EH (cell line): Measurements from ENCODE around the gene RILPL2.
"Not testable (repeated sequence)": the region's sequence is repeated elsewhere in the genome, so short reads cannot be mapped to it uniquely, and the experiment has no call there.

Source experiments
- DNase-seq: peaks from one replicate; pipeline ENCODE4 v3.0.0-alpha.2; 2015; ENCODE audit warnings: low read depth

RILPL2 gene, protein sequence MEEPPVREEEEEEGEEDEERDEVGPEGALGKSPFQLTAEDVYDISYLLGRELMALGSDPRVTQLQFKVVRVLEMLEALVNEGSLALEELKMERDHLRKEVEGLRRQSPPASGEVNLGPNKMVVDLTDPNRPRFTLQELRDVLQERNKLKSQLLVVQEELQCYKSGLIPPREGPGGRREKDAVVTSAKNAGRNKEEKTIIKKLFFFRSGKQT

DNA sequence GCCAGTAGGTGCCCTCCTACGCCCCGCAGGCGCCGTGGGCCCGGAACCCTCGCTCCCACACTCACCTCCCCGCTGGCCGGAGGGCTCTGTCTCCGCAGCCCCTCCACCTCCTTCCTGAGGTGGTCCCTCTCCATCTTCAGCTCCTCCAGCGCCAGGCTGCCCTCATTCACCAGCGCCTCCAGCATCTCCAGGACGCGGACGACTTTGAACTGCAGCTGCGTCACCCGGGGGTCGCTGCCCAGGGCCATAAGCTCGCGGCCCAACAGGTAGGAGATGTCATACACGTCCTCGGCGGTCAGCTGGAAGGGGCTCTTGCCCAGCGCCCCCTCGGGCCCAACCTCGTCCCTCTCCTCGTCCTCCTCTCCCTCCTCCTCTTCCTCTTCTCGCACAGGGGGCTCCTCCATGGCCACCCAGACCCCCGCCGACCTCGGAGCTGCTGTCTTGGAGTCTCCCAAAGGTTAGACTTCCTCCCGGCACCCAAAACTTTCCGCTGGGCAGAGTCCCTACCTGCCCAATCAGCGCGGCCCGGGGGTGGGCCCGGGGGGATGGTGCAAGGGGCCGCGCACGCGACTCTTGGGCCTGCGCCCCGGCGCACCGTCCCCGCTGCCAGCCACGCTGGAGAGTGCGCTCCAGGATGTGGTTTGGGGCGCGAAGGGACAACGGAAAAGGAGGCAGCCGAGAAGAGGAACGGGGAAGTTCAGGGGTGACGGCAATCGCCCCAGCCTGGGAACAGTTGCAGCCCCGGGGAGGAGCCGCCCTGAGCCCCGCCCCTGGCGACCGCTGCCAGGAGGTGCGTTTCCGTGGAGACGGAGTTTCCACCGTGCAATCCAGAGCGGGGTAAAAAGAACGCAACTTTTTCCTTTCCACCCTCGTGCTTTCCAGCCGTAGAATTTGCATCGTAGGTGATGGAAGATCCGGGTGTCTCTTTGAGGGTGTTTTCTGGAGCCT lies at the start of gene RILPL2:
RILPL2 (minus strand) TSS at position 668 of the 948 bp plus-strand sequence; CDS start at position 404, 264 bp downstream.
- DNase-seq: peak; percentile 93

DNA sequence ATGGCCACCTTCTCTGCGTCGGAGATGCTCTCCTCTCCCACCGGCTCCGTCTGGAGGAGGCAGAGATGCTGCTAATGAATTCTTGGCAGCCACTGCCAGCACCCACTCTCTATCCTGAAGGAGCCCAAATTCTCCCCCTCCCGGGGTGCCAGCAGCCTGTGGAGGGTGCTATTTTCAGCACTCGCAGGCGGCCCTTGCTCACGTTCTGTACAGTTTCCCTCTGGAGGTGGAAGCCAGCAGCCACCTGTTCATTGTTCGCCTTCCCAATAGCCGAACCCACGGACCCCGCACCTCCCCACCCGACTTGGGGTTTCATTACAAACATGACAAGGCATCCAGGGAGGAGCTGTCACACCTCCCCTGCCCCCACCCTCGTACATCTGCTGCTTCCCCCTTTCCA lies 49.3 kb upstream of the RILPL2 start:
- DNase-seq: no peak

DNA sequence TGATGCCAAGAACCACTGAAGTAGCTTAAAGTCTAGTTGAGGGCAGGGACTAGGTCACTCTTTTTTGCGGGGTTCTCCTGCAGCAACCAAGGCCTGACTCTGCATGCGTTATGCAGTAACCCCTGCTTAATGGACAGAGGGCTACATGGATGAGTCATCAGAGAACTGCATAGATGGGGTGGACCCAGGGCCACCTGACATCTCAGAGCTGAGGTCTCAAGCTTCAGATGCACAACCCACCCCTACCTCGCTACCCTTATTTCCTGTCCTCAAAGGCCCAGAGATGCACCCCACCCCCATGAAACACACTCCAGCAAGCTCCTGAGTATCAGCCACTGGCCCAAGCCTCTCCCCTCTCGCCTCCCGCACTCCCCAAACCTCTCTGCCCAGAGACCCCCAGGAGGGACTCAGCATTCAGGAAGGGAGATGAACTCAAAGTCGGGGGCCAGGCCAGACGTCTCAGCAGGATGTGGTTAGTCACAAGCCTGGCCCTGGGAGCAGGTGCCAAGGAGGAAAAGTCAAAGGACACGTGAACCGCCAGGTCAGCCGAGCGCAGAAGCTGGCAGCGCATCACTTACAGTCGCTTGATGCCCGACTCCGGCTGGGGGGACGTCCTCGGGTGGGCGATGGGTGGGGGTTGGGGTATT lies 47.2 kb upstream of the RILPL2 start:
- DNase-seq: no peak

DNA sequence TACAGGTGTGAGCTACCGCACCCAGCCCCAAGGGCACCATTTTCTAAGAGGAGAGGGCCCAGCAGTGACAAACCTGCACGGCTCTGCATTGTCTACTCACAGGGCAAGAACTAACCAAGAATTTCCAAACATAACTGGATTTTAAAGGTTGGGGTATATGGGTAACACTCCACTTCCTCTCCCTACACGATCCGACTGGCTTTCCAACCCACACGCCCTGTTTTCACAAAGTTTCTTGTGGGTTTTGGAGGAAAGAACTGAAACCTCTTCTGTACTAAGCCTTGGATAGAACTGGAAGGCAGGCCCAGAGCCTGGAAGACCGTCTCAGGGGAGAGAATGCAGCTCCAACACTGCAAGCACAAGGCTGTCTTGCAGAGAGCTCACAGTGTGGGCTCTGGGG lies 46.4 kb upstream of the RILPL2 start:
- no peak for DNase-seq

DNA sequence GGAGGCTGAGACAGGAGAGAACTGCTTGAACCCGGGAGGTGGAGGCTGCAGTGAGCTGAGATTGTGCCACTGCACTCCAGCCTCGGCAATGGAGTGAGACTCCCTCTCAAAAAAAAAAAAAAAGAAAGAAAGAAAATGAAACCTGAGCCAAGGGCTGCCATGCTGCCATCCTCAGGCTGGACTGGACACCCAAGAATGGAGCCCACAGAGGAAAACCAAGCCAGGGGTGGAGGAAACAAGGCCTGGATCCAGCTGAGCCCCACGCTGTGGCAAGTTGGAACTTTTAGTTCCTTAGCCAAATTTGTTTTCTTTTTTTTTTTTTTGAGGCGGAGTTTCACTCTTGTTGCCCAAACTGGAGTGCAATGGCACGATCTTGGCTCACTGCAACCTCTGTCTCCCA lies 44.8 kb upstream of the RILPL2 start:
- DNase-seq: not testable (repeated sequence)

DNA sequence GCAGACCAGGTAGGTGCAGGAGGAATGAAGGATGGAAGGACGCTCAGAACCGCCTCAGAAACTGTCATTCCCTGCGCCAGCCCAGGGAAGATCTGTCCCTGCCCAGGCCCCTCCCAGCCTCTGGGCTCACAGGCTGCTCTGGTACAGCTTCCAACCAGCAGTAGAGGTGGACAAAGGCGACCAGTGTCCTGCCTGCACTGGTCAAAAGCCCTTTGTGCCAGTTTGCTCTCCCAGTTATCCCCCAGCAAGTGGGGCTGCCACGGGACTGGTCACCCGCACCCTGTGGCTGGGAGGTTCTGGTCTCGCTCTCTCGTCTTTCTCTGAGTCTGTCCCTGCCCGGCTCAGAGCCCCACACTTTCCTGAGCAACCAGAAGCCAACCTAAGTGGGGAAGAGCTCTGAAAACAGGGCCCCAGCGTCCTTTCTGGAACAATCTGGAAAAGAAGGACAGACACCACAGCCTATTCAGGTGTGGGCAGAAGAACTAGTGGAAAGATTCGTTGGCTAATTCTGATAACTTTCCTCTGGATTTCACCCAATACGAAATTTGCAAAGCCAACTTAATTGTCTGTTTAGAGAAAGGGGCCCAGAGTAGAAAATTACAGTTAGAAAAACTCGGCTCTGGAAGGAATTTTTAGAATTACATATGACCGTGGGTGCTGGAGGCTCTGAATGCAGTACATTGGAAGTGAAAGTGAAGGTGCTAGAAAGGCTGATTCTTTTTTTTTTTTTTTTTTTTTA lies 43.1 kb upstream of the RILPL2 start:
- no peak for DNase-seq

DNA sequence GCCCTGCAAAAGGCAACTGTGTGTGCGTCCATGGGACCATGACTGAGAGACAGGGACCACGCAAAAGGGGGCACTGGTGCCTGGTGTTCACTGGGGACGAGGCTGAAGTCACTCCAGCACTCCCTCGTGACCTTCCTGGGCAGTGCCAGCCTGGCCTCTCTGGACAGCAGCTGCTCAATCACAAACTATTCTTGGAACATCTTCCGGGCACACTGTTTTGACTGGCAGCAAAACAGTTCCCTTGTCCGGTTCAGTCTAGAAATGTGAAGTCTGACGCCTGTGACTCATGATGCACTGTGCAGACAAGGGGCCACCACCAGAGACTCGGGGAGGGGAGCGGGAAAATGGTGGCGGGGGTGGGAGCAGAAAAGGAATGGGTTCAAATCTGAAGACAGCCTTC lies 42.3 kb upstream of the RILPL2 start:
- peak; percentile 49 for DNase-seq

DNA sequence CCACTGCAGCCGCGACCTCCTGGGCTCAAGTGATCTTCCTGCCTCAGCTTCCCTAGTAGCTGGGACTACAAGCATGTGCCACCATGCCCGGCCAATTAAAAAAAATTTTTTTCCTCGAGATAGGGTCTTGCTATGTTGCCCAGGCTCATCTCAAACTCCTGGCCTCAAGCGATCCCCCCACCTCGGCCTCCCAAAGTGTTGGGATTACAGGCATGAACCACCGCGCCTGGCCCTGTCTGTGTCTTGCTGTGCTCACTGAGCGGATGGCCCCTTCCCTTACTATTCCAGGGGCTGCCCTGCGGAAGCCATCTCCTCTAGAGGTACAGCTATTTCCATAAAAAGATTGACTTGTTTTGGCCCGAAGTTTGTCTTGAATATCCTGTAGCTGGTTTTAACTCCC lies 41.6 kb upstream of the RILPL2 start:
- no peak for DNase-seq

DNA sequence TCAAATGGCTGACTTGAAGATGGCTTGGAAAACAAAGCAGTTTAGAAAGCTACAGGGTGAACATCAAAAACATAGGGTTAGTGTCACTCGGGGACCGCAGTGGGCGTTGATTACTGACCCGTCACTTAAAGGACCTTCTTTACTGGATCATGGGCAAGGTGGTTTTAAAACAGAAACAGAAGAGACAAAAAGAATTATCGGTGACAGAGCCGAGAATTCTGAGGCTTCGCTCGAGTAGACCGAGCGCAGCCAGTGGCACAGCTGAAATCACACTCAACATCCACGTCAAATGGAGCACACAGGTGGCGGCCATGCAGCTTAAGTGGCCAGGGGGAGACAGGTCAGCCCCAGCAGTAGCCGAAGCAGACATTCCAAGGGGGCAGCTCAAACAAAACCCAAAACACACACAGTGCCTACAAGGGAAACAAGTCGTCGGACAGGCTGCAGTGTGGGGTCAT lies 38.8 kb upstream of the RILPL2 start:
- DNase-seq: no peak

DNA sequence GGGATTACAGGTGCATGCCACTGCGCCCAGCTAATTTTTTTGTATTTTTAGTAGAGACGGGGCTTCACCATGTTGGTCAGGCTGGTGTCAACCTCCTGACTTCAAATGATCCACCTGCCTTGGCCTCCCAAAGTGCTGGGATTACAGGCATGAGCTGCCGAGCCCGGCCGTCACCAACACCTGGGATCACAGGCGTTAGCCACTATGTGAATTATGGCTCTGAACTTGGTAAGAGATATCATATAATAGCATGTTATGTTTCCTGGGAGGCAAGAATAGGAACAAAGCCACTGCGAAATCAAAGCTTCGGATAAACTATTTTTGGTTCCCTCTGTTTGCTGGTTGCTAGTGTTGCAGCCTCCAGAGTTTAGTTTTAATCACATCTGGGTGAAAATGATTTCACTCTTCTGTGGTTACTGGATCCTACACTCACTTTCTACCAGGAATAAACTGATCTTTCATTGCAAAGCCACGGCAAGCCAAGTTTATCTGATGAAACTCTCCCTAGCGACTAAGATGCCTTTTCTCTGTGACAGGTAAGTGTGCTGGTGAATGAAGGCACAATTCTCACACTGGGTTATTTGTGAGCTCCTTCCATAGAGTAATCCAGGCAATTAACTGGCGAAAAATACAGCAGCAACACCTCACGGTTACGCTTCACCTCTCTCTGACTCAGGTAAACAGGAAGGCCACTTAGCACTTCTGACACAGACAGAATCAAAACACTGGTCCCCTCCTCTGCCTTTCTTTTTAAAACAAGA lies 38.2 kb upstream of the RILPL2 start:
- no peak for DNase-seq

DNA sequence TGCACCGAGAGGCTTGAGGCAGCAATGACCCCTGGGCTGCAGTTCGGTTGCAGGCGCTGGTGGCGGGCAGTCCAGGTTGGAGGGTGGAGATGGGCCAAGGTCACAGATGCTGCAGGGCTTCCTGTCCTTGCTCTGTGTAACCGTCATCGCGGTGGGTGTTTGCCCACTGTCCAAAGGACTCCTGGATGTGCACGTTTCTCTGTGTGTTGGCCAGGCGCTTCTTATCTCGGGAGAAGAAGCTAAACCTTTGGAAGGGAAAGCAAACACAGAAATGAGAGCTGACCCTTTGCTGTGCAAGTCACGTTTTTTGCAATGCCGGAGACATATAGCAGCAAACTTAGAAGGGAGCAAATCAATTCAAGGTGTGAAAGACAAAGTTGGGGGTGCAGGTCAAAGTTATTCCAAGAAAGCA lies 36.0 kb upstream of the RILPL2 start:
- no peak for DNase-seq

DNA sequence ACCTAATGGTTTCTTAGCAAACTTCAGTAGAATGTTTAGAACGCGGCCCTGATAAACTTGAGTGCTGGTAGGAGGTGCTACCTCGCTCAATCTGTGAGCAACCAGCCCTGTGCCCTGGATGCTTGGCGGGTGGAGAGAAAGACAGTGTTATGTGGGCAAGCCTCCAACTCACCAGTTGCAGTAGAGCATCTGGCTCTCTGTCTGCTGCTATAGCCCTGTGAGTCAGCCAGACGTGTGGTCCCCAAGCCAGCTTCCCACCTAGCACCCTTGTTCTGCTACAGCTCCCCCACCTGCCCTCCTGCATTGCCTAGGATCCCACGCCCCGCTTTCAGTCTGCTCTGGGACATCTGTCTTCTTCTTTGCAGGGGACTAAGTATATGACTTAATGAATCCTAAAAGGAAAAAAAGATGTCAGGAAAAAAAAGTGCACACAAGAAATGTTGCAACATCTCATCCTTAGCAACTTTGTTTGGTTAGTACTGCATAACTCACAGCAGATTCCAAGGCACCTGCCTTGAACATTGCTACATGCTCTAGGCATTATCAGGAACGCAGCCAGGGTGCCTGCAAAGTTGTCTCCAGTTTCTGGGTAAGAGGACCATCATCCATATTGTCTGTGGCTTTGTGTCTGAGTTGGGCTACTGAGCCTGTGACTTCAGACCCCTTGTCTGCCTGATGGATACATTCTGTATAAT lies 35.0 kb upstream of the RILPL2 start:
- DNase-seq: peak; percentile 71

DNA sequence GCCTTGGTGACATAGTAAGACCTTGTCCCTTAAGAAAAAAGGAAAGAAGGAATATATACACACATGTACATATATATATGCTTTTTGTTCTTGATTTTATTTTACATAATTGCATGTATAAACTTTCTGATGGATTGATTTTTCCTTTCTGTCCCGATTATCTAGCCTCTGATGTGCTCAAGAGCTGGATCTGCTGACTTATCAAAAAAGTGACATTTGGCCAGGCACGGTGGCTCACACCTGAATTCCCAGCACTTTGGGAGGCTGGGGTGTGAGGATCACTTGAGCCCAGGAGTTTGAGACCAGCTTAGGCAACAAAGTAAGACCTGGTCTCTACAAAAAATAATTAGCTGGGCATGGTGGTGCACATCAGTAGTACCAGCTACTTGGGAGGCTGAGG lies 33.5 kb upstream of the RILPL2 start:
- DNase-seq: no peak

DNA sequence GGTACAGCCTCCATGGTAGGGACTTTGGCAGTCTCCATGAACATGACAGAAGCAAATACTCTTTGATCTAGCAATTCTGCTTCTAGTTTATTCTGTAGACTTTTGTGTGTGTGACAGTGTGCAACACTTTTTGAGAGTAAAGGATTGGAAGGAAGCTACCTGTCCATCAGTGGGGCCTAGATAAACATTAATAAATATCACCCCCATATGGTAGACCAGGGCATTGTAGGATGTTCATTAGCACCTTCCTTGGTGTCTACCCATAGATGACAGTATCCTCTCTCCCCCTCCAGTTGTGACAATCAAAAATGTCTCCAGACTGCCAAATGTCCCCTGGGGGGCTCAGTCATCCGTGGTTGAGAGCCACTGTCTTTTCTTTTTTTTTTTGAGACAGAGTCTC lies 32.3 kb upstream of the RILPL2 start:
- DNase-seq: no peak

DNA sequence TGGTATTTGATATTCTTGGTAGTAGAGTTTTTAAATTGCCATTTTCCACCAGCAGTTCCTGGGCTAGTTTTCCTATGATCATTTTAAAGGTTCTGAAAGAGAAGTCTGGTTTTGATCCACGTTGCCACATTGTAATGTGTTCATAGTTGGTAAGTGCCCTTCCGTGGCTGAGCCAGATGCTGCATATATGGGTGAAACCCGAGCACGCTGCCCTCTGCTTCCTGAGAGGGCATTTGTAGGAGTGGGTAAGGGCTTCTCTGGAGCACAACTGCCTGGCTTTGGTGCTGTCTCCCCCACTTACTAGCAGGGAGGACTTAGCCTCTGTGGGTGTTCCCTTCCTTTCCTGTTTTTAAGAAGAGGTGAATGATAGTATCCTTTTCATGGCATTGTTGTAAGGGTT lies 28.6 kb upstream of the RILPL2 start:
- DNase-seq: no peak

DNA sequence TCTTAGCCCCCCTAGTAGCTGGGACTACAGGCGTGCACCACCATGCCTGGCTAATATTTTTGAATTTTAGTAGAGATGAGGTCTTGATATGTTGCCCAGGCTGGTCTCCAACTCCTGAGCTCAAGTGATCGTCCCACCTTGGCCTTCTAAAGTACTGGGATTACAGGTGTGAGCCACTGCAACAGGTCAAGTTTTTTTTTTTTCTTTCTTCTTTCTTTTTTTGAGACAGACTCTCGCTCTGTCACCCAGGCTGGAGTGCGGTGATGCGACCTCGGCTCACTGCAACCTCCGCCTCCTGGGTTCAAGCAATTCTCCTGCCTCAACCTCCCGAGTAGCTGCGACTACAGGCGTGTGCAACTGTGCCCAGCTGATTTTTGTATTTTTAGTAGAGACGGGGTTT lies 26.7 kb upstream of the RILPL2 start:
- DNase-seq: not testable (repeated sequence)

DNA sequence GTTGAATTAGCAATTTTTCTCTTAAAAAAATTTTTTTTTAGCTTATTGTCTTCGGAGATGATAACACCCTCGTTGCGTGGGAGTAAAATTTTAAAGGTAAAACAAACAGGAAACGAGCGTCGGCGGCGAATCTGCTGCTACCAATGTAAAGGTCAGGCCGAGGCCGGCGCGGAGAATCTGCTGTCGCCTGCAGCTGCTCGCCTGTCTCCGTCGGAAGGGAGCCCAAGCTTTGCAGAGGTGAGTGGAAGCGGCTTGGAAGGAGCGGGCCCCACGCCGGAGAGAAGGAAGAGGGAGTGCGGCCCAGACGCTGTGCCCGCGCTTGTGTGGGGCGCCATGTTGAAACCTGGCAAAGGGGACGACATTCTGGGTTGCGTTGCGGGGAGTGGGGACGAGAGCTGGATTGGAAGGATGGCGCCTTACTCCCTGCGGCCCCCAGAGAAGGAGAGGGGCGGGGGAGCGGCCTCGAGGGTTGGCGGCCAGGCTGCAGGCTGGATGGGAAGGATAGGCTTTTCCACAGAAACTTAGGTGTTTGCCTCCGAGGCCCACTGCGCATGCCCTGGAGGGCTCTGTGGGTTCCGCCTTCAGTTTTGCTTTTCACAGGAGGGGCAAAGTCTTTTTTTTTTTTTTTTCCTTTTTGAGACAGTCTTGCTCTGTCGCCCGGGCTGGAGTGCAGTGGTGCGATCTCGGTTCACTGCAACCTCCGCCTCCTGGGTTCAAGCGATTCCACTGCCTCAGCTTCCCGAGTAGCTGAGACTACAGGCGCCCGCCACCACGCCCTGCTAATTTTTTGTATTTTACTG lies 21.7 kb upstream of the RILPL2 start, which contains the start of gene SNRNP35:
SNRNP35 (plus strand) TSS at position 160 of the 800 bp plus-strand sequence. CDS start 7,402 bp downstream, outside the sequence.
- peak; percentile 88 for DNase-seq

DNA sequence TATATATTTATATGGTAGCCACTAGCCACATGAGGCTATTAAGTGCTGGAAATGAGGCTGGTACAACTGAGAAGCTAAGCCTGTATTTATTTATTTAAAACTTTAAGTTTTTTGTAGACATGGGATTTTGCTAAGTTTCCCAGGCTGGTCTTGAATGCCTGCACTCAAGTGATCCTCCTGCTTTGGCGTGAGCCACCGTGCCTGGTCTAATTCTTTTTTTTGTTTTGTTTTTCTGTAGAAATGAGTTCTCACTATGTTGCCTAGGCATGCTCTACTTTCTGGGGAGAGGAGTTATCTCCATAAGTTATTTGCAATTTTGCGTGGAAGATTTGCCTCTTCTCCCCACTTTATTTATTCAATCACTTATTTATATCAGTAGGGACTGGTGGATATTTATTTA lies 16.7 kb upstream of the RILPL2 start:
- no peak for DNase-seq

DNA sequence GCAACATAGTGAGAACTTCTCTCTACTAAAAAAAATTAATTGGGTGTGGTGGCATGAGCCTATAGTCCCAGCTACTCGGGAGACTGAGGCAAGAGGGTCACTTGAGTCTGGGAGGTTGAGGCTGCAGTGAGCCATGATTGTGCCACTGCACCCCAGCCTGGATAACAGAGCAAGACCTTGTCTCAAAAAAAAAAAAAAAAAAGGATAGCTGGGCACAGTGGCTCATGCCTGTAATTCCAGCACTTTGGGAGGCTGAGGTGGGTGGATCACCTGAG lies 15.7 kb upstream of the RILPL2 start:
- not testable (repeated sequence) for DNase-seq

DNA sequence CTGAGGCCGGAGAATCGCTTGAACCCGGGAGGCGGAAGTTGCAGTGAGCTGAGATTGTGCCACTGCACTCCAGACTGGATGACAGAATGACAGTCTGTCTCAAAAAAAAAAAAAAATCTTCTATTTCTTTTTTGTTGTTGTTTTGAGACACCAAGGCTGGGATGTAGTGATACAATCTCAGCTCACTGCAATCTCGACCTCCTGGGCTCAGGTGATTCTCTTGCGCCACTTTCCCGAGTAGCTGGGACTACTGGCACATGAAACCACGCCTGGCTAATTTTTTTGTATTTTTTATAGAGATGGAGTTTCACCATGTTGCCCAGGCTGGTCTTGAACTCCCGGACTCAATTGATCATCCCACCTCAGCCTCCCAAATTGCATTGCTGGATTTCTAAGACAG lies 14.2 kb upstream of the RILPL2 start:
- DNase-seq: no peak
